ENCODE results near the gene SOCS2. TPM values are rescaled to one million over a fixed set of nuclear protein-coding genes. Genes with fewer than 3 reads are reported as not detected.

The SOCS2 gene, protein sequence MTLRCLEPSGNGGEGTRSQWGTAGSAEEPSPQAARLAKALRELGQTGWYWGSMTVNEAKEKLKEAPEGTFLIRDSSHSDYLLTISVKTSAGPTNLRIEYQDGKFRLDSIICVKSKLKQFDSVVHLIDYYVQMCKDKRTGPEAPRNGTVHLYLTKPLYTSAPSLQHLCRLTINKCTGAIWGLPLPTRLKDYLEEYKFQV
- 19.5 and 20.7 TPM in 2 replicates for total RNA-seq

DNA sequence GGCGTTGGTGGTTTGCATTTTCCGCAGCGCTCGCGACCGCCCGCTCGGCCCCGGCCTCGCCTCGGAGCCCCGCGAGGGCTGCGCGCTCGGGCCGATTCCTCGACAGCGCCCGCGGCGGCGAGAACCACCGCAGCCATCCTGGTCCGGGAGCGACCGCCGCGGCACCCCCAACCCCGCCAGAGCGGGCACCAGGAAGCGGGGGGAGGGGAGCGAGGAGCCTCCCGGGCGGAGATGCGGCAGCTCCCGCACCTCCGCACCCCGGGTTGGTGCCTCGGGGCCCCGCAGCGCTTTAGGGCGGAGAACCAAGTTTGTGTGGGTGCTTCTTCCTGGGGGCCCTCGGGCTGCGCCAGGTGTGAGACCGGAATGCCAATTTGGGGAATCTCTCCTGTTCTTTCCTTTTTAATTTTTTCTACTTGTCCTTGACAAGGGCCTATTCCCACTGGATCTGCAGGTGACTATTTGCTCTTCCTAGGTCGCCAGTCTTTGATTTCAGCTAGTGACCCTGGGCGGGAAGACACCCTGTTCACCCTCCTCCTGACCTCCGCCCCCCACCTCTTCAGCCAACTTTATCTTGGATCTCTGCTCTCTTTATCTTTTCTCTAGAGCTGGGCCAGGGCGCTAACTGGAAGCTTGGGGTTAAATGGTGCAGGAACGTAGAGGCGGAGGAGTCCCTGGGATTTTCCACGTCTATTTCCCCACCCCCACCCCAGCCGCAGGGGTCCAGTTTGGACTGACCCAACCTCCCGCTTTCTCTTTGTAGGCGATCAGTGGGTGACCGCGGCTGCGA lies at the start of gene SOCS2:
TSS of gene SOCS2 (plus strand) at position 751 of the 787 bp plus-strand sequence. CDS start 223 bp downstream, outside the sequence.

Other genes with a start within 250 kb of the SOCS2 start
- 31.1 and 53.9 TPM in 2 replicates for gene NUDT4, start 194.8 kb upstream of the SOCS2 start, total RNA-seq
- gene UBE2N, start 130.7 kb upstream of the SOCS2 start, total RNA-seq, result 48.4 and 70.1 TPM in 2 replicates
- 94.2 and 100 TPM in 2 replicates for gene MRPL42, start 105.2 kb upstream of the SOCS2 start, total RNA-seq
- 8.0 and 17.9 TPM in 2 replicates for gene CRADD, start 104.7 kb downstream of the SOCS2 start, total RNA-seq